NCI-H82 (cell line): ENCODE measurements around the gene PIBF1.
"Not testable (repeated sequence)": the region's sequence is repeated elsewhere in the genome, so short reads cannot be mapped to it uniquely, and the experiment has no call there.

Experiments used
- DNase-seq: peaks from one replicate; lab custom pipeline; 2025; lab: John Stamatoyannopoulos, UW

Gene PIBF1

DNA sequence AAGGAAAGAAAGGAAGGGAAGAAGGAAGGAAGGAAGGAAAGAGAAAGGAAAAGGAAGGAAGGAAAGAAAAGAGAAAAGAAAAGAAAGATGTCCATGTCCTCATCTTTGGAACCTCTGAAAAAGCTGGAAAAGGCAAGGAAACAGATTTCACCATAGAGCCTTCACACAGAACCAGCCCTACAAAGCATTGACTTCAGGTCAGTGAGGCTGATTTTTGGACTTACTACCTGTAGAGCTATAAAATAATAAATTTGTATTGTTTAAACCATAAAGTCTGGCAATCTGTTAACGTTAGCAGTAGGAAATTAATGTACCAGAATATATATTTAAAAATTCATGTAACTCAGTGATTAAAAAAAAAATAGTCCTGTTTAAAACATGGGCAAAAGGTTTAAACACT, 130.0 kb downstream of the PIBF1 start:
- no peak for DNase-seq

DNA sequence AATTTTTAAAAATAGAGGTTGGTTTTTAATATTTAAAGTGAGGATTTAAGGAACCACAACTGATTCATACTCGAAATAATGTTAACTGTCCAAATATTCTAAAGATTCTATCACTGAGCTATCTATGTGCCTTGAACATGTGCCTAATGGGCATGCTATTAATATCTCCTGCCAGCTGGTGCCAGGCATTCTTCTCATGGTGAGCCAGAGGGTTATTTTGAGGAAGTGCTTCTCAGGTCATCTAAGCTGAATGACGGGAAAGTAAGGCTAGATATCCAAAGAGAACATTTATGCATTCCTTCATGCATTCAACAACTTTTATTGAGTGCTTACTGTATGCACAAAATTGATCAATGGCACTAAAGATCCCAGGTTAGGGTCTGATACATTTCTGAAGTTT, 138.2 kb downstream of the PIBF1 start:
- DNase-seq: no peak

DNA sequence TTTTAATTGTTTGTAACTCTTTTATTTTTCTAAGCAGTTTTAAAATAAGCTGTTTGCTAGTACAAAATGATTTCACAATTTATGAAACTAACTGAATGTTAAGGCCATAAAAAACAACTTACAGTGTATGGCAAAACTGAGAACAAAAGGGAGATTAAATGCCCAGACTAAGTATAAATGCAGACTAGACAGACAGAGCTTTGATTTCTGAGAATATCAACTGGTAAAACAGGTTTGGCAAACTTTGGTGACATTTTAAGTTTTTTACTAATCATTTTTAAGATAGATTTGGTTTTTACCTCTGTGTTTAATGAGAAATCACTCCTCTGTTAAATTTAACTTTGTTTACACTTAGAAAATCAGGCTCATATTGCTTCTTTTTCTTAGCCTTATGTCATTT, 149.4 kb downstream of the PIBF1 start:
- DNase-seq: no peak

DNA sequence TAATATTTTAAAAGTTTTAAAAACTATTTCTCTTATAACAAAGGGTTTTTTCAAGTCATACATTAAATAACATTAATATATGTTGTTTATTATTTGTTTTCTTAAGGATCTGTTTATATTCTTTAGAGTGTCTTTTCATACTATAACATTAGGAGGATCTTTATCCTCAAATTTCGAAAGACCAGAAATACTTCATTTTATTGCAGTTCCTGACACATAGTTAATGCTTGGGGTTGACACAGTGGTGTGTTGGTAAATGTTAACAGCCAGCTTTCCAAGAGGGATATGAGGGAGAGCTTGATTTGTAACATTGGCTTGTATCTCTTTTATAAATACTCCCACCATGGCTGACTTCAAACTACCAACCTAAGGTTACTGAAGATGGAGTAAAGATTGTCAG, 150.3 kb downstream of the PIBF1 start:
- DNase-seq: no peak

DNA sequence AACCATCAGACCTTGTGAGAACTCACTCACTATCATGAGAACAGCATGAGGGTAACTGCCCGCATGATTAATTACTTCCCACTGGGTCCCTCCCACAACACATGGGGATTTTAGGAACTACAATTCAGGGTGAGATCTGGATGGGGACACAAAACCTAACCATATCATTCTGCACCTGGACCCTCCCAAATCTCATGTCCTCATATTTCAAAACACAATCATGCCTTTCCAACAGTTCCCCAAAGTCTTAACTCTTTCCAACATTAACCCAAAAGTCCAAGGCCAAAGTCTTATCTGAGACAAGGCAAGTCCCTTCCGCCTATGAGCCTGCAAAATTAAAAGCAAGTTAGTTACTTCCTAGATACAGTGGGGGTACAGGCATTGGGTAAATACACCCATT, 164.3 kb downstream of the PIBF1 start:
- DNase-seq: not testable (repeated sequence)

DNA sequence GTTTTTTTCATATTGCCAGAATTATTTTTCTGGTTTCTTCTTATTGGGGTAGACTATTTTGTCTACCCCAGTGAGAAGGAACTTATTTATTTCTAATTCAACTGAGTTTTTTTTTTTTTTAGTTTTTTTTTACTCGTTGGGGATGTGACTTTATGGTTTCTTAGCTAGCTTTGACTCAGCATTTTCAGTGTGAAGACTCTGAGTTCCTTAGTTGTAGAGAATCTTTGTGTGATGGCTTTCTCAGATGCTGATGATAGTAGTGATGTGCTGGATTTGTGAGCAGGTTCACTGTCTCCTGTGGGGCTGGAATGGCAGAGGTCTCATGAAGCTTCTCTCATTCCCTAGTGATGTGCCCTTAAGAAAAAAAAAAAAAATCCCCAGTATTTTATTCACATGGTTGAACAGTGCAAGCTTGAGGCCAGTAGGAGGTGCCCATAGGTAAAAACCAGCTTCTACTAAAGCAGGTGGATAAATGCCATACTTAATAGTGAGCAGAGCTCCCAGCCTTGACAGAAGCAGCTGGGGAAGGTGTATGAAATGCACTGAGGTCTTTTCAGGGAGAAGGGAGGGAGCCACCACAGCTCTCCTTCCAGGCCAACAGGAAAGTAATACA, 170.7 kb downstream of the PIBF1 start:
- DNase-seq: no peak

DNA sequence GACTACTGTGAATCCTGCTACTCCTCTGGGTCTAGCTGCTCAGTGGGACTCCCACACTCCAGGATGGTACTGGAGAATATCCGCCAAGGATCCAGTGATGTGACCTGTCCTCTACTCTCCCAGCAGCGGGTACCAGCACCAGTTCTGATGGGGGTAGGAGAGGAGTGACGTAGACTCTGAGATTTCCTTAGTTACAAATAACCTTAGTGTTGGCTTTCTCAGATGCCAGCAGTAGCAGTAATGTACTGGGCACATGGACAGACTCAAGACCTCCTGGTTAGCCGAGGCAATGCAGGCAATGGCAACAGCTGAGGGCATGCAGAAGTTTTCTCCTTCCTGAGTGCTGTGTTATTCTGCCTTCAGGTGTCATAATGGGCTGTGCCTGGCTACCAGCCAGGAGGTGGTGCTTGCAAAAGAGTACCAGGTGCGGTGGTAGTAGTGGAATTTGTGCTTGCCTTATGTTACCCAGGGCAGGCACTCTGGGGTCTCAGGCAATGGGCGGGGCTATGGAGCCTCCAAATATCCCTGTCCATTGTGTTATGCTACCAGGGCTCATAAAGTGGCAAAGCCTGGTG, 171.5 kb downstream of the PIBF1 start:
- DNase-seq: no peak

DNA sequence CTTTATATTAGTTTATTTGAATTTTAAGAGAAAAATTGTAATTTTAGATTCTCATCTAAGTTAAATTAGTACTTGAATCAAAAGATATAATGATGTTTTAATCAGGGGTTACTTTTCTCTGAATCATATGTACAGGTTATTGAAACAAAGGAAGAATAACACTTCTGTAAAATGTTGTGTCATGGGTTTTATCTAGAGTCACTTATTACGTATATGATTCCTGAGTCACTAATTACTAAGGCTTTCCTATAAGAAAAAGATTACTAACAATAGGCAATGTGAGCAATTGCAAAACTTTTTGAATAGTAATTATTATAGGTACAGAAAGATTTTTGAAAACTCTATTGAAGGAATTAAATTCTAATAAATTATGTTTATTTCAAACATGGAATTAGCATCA, 177.7 kb downstream of the PIBF1 start:
- no peak for DNase-seq

DNA sequence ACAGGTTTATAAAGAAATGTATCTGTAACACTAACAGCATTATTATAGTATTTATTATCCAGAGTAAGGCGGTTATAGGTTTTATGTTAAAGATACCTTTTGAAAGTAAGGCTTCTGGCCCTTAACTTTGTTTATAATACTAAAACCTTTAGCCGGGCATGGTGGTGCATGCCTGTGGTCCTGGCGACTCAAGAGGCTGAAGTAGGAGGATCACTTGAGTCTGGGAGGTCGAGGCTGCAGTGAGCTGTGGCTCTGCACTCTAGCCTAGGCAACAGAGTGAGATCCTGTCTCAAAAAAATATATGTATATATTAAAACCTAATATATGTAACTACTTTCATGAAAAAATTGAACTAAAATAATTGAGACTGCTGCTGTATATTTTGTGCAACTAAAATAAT, 178.2 kb downstream of the PIBF1 start:
- DNase-seq: no peak

DNA sequence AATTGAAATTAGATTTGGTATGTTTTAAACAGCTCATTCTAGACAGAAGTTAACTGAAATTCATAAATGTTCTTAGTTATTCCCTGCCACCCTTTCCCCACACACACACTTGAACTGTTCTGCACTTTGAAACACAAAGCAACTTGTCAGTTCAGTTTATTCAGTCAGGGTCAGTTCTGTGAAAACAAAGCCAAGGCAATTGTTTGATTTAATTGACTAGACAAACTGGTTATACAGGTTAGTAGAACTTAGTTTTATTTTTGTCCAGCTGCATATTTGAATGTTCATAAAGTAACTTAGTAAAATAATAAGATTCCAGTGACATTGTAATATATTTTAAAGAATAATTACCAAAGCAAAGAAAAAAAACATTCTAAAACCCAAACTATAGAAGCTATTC, 178.6 kb downstream of the PIBF1 start:
- DNase-seq: no peak

DNA sequence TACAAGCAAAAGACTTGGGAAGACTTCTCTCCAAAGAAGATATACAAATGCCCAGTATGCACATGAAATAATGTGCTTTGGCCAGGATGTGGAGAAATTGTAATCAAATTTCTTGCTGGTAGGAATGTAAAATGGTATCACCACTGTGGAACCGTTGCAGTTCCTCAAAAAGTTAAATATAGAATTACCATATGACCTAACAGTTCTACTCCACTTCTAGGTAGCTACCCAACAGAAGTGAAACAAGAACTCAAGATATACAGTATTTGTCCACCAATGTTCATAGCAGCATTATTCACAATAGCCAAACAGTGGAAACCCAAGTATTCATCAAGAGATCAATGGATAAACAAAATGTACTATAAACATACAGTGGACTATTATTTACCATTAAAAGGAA, 181.8 kb downstream of the PIBF1 start:
- no peak for DNase-seq

DNA sequence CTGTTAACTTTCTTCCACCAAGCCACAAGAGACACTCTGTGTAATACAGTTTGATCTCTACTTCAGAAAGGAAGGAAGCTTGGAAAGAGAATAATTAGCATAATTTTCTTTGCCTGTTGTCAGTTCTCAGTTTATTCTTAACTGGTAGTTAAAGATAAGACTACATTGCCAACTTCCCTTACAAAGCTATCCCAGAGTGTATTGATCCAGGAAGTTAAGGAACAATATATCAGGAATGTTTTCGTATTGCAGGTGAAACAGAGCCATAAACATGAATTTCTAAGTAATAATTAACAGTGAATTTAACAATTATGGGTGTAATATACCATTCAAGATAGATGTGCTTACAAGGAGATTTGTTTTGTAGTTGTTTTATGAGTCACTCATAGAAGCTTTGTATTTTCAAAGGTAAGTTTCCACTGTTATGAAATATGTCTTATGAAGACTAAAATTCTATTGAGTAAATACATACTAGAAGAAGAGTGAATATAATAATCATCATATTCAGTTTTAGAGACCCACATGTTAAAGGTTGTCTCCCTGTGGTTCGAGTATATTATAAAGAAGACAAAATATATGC, 188.5 kb downstream of the PIBF1 start:
- no peak for DNase-seq

DNA sequence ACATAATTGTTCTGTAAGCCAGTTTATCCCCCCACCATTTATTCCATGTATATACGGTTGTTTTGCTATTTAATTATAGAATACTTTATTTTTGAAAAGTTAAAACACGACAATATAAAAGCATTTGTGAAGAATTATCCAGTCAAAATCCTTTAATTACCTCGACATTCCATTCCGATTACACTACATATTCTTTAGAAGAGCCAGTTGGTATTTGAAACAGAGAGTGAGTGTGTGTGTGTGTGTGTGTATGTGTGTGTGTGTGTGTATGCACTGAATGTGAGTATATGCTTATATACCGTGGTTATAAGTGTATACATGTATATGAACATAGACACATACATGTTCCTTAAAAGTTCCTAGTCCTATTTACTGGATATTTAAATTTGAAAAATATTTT, 189.0 kb downstream of the PIBF1 start:
- no peak for DNase-seq

DNA sequence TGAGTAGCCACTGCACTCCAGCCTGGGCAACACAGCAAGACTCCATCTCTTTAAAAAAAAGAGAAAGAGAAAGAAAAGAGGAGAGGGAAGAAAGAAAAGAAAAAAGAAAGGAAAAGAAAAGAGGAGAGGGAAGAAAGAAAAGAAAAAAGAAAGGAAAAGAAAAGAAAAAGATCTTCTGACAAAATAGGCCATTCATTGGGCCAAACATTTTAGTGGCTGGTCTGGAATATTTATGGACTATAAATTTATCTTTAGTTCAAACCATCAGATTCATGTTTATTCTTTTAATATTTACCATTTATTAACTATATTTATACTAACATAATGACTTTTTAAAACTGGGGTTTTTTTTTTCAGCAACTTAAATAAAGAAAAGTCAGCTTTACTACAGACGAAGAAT, 191.3 kb downstream of the PIBF1 start:
- no peak for DNase-seq

DNA sequence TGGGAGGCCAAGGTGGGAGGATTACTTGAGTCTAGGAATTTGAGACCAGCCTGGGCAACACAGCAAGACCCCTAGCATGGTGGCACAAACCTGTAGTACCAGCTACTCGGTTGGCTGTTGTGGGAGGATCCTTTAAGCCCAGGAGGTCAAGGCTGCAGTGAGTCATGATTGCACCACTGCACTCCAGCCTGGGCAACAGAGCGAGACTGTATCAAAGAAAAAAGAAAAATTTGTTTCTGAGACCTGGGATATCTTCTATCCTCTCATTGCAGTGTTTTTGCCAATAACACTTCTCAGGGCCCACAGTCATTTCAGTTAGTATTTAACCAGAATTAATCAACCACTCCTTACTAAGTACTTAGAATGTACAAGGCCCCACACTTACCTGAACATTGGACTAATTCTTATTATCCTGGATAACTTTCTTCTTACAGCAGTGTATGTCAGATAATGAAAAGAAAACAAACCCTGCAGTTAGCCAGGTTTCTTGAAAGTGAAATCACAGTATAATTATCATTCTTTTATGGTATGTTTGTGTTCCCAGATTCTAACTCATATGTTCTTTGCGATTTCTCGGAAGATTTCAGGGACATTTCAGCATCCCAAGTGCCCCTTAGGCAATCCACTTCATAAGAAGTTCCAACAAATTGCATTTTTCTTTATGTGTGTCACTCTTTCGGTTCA, 201.3 kb downstream of the PIBF1 start:
- no peak for DNase-seq

DNA sequence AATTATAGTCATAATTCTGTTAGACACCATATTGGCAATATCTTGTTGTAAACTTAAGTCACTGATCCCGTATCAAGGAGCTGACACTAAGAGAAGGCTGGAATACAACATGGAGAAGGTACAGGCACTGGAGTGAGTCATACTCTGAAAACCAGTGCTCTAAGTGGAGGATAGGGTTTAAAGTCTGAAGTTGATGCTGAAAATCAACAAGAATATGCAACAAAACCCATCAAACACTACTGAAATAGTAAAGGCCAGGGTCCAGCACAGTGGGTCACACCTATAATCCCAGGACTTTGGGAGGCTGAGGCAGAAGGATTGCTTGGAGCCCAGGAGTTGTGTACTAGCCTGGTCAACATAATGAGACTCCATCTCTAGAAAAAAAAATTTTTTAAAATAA, 203.7 kb downstream of the PIBF1 start:
- DNase-seq: no peak

DNA sequence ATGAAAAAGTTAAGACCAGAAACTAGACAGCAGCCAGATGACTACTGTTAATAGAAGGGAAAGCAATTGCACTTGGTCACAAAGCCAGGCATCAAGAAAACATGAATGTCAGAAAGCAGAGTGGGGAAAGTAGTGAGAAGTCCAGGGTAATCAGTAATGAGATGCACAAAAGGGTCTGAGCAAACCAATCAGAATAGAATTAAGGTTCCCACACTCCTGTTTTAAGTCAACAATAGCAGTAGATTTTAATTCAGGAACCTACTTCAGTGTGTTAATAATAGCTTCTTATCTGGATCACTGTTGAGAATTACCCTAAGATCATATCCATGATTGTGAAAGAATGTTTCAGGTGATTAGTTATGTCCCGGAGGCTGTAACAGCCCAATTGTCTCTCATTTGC, 204.3 kb downstream of the PIBF1 start:
- DNase-seq: no peak

DNA sequence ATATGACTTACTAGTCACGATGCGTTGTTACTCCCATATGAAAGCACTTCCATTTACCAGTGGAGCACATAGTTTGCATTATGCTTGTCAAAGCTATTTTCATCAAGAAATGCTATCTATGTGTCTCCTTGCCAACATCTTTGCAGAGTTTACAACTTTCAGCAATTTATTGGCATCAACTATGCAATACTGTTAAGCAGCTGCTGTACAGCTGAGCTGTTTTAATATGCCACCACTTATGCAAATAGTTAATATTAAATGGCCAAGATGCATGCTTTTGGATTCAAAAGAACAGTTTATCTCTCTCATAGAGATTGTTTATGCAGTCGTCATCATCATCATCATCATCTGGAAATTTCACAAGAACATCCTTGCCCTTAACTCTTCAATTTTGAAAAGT, 209.0 kb downstream of the PIBF1 start:
- no peak for DNase-seq

DNA sequence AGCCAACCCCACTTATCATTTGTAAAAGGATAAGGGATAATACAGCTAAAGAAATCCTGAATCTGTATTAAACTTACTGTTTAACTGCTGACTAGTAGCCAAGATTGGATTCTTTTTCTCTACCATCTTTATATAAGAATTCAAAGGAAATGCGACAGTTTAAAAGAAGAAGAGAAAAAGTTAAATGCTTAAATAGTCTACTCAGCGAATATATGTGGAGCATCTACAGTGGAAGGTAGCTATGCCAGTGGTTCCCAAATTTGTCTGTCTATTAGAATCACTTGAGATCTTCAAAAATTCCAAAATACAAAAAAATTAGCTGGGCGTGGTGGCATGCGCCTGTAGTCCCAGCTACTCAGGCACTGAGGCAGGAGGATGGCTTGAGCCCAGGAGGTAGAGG, 216.1 kb downstream of the PIBF1 start:
- no peak for DNase-seq

DNA sequence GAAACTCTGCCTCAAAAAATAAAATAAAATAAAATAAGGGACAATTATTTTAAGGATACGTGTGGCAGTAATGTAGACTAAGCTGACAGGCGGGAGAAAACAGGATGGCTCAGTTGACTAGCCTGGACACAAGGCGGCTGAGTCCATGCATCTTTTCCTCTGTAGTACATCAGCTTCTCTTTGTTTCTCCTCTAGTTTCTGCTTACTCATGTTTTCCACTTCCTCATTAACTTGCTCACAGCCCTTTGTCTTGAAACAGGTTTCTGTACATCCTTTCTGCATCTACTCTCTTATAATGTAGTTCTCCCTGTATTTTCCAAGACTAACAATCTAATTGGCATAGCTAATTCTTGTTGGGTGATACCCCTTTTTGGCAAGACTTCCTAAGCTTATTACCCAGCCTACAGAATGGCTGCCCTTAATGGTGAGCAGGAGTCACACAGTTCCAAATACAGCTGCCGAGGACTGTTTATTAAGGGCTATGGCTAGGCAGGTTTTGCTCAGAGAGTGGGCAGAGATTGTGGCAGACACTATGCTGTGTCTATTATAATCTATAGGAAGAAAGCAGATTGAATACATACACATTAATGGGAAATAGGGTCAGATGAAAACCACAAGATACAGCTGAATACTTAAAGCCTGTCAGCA, 218.2 kb downstream of the PIBF1 start:
- peak; percentile 39 for DNase-seq

DNA sequence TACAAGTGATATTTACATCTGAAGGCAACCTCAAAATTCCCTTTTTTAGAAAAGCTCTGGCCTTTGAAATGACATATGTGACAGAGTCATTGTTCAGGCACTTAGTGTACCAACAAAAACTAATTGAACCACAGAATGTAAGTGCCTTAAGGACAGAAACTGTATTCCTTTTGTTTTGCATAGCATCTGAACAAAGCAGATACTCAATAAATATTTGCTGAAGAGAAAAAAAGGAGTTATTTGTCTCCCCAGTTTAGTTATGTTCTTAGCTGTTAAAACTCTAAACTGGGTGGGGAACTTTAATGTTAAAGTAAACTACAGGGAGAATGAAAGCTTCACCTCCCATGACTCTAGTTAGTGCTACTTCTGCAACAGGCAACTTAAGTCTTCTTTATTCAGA, 220.0 kb downstream of the PIBF1 start:
- no peak for DNase-seq

DNA sequence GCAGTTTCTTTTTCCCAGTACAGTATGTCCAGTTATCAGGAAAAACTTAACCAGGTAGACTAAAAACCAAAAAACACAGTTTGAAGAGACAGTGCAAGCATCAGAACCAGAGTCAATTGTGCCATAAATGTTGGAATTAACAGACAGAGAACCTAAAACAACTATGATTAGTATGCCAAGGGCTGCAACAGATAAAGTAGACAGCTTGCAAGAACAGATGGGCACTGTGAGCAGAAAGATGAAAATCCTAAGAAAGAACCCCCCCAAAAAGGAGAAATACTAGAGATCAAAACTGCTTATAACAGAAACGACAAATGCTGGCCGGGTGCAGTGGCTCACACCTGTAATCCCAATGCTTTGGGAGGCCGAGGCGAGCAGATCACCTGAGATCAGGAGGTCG, 229.8 kb downstream of the PIBF1 start:
- DNase-seq: no peak

DNA sequence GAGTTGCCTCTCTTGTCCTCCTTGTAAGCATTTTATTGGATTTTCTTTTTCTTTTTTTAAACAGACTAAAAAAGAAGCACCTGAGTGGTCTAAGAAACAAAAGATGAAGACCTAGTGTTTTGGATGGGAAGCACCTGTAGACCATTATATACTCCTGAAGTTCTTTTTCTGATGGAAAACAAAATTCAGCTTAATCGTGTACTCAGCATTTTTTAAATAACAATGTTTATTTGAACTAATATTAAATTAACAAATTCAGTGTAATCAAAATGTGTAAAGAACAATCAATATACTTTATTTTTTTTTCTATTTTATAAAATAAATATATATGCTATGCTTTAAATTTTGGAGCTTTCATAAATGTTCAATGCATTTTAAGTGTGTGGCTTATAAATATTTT, 233.9 kb downstream of the PIBF1 start:
- no peak for DNase-seq
